Psoas muscle (tissue), 8 donors: Measurements from ENCODE around the gene TM7SF2. TPM values are rescaled to one million over a fixed set of nuclear protein-coding genes. Genes with fewer than 3 reads are reported as not detected.

ENCODE experiments used
- ATAC-seq, 4 donors: fragments of 200-7000 bp; cut with Tn5 transposase; one replicate each; pipeline ENCODE4 v1.9.1; 2020; ENCODE audit warnings: moderate library complexity in 3 of 4, mild to moderate bottlenecking in 2 of 4
- DNase-seq, 2 donors: peaks; one replicate each; pipeline ENCODE4 v3.0.0-alpha.2; 2020
- H3K27ac ChIP-seq: fragments of 200-600 bp; one replicate; pipeline ENCODE4 v1.8.0; 2022
- H3K27me3 ChIP-seq, 3 donors: fragments of 200-600 bp in 1 of 3; one replicate each; pipeline versions ENCODE4 v1.6.1 to v1.8.0; 2013 to 2022; ENCODE audit warnings: low read length in 2 of 3, mild to moderate bottlenecking in 2 of 3, moderate library complexity in 1 of 3; ENCODE audit not compliant: insufficient read depth in 3 of 3
- H3K36me3 ChIP-seq, 2 donors: fragments of 200-600 bp in 1 of 2; one replicate each; pipeline versions ENCODE4 v1.6.1 to v1.8.0; 2013 to 2022; ENCODE audit warnings: low read depth in 1 of 2, mild to moderate bottlenecking in 1 of 2, moderate library complexity in 1 of 2; ENCODE audit not compliant: insufficient read depth in 1 of 2
- H3K4me1 ChIP-seq: fragments of 200-600 bp; one replicate; pipeline ENCODE4 v1.8.0; 2022
- H3K4me3 ChIP-seq: fragments of 200-600 bp; one replicate; pipeline ENCODE4 v1.8.0; 2022; ENCODE audit warnings: mild to moderate bottlenecking
- H3K9me3 ChIP-seq: fragments of 200-600 bp; one replicate; pipeline ENCODE4 v1.8.0; 2022
- WGBS, 3 donors: extraction: QIAGEN DNeasy Blood & Tissue Kit; methylation state at CpG; one replicate each; pipeline versions ENCODE4 v1.1.6 to v1.1.7; 2013; 5-methylcytosine and 5-hydroxymethylcytosine counted together
- intact Hi-C, 2 donors: fragments of 100-400 bp; cut with DNase I; formaldehyde crosslinking; loops; one replicate each; pipeline versions ENCODE4 v1.11.0 to v1.14.2; 2022
- polyA plus RNA-seq, 3 donors: library from polyadenylated mRNA; stranded (reverse); fragments of 200-250 nt; gene quantifications; one replicate each; pipeline ENCODE4 v1.2.3, GENCODE V29; 2013
- total RNA-seq, 4 donors: library from RNA; stranded (reverse); fragmentation: NEBNext Ultra II Directional in 2 of 4; extraction: Animal tissue kit (Norgen Biotek cat#: 25700) in 2 of 4; gene quantifications; one replicate each; pipeline versions ENCODE4 v1.2.1 to v1.2.4, GENCODE V29; 2021 to 2023
- TF ChIP-seq, protein P1 (sequence below): fragments of 200-600 bp; IDR thresholded peaks from one replicate; pipeline ENCODE4 v1.8.0; 2022; ENCODE audit warnings: antibody characterized with exemption
- donor health status: healthy with polysubstance abuse.
- donor health status: DM: no; HTN: no; CAD: no; lungs with moderate emphysema.
- donor health status: Bipolar disorder and iron deficiency.
- donor health status: healthy.
- donor health status: DM: yes; HTN: yes; CAD: no.
- donor health status: DM: no; HTN: no; CAD: no.
- donor health status: DM: no; HTN: no; CAD: no.
- donor health status: DM: yes; HTN: yes; CAD: no.

TM7SF2 gene
- total and polyA plus RNA-seq, 7 donors = 3.2 to 13.5 (median 6.5) TPM

DNA sequence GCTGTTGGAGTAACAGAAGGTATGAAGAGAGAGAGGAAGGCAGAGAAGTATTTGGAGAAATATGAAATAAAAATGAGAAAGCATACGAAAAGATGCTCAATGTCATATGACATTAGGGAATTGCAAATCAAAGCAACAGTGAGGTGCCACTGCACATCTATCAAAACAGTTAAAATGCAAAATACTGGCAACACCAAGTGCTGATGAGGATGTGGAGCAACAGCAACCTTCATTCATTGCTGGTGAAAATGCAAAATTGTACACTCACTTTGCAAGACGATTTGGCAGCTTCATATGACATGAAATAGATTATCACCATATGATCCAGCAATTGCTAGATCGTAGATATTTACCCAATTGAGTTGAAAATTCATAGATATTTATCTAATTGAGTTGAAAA, 49.0 kb downstream of the TM7SF2 start:
- H3K4me1 ChIP-seq = no peaks in the 10 kb centered on the region

DNA sequence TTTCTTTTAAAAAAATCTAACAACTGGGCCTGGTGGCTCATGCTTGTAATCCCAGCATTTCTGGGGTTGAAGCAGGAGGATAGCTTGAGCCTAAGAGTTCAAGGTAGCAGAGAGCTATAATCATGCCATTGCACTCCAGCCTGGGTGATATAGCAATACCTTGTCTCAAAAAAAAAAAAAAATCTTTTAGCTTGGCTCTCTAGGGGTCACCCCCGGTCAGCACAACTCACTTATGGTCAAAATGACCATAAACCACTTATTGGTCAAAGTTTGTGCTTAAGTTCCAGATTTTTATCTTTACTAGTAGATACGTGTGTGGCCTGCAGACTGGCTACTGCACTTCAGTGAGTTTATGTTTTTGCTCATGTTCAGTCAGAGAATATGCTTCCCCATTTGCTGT, 52.0 kb downstream of the TM7SF2 start:
- no peaks in the 10 kb centered on the region for H3K4me1 ChIP-seq
- H3K9me3 ChIP-seq = no peaks in the 10 kb centered on the region
- no peaks in the 10 kb centered on the region for H3K36me3 ChIP-seq
- no peak for ATAC-seq
- 77 to 80% (median 79%) methylated on average over 2 of the region's 2 CpGs for WGBS, 3 donors
- no peak overlapping the region for H3K27ac ChIP-seq
- no peaks in the 10 kb centered on the region for H3K27me3 ChIP-seq
- DNase-seq = no peak
- TF ChIP-seq, protein P1, sequence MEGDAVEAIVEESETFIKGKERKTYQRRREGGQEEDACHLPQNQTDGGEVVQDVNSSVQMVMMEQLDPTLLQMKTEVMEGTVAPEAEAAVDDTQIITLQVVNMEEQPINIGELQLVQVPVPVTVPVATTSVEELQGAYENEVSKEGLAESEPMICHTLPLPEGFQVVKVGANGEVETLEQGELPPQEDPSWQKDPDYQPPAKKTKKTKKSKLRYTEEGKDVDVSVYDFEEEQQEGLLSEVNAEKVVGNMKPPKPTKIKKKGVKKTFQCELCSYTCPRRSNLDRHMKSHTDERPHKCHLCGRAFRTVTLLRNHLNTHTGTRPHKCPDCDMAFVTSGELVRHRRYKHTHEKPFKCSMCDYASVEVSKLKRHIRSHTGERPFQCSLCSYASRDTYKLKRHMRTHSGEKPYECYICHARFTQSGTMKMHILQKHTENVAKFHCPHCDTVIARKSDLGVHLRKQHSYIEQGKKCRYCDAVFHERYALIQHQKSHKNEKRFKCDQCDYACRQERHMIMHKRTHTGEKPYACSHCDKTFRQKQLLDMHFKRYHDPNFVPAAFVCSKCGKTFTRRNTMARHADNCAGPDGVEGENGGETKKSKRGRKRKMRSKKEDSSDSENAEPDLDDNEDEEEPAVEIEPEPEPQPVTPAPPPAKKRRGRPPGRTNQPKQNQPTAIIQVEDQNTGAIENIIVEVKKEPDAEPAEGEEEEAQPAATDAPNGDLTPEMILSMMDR = no peak
- intact Hi-C loops = no loop called here
- no peak overlapping the region for H3K4me3 ChIP-seq

More for the DNA sequence above, 49.0 kb downstream of the TM7SF2 start:
- Histone ChIP-seq H3K4me3 (no peak overlapping the region), H3K36me3 (no peaks in the 10 kb centered on the region), H3K9me3 (no peaks in the 10 kb centered on the region), H3K27ac (no peak overlapping the region), H3K27me3 (no peaks in the 10 kb centered on the region)
- intact Hi-C loops = no loop called here
- ATAC-seq (no peak), DNase-seq (no peak)
- TF ChIP-seq, protein P1 = no peak
- WGBS, 3 donors = 71 to 79% (median 71%) methylated on average over 3 of the region's 3 CpGs

Other genes starting within 250 kb of the TM7SF2 start
- gene EHD1, start 233.3 kb upstream of the TM7SF2 start, total RNA-seq = 10 to 100 TPM; 34.7 to 71.0 (median 61.1) TPM
- 100 to 1,000 TPM in 1 of 3 donors, 10 to 100 TPM in 2; 23.5 to 174 (median 30.9) TPM for gene EHD1, start 233.3 kb upstream of the TM7SF2 start, polyA plus RNA-seq
- 10 to 100 TPM; 19.5 to 21.6 (median 20.6) TPM for gene ATG2A, start 194.7 kb upstream of the TM7SF2 start, total RNA-seq
- 10 to 100 TPM; 11.0 to 17.9 (median 15.4) TPM for gene ATG2A, start 194.7 kb upstream of the TM7SF2 start, polyA plus RNA-seq
- gene PPP2R5B, start 187.2 kb upstream of the TM7SF2 start, total RNA-seq = 10 to 100 TPM; 13.2 to 21.9 (median 18.1) TPM
- 10 to 100 TPM; 14.9 to 36.1 (median 16.8) TPM for gene PPP2R5B, start 187.2 kb upstream of the TM7SF2 start, polyA plus RNA-seq
- not detected for gene GPHA2, start 176.0 kb upstream of the TM7SF2 start, total RNA-seq
- gene GPHA2, start 176.0 kb upstream of the TM7SF2 start, polyA plus RNA-seq = not detected
- gene MAJIN, start 139.8 kb upstream of the TM7SF2 start, total RNA-seq = not detected
- gene MAJIN, start 139.8 kb upstream of the TM7SF2 start, polyA plus RNA-seq = not detected
- 1 to 10 TPM; 1.7 to 2.5 (median 2.4) TPM for gene BATF2, start 114.9 kb upstream of the TM7SF2 start, total RNA-seq
- 1 to 10 TPM; 2.3 to 8.4 (median 3.4) TPM for gene BATF2, start 114.9 kb upstream of the TM7SF2 start, polyA plus RNA-seq
- 100 to 1,000 TPM; 109 to 171 (median 145) TPM for gene ARL2, start 97.7 kb upstream of the TM7SF2 start, total RNA-seq
- gene ARL2, start 97.7 kb upstream of the TM7SF2 start, polyA plus RNA-seq = 100 to 1,000 TPM; 119 to 168 (median 154) TPM
- gene SNX15, start 84.4 kb upstream of the TM7SF2 start, total RNA-seq = 10 to 100 TPM; 15.6 to 21.7 (median 18.7) TPM
- gene SNX15, start 84.4 kb upstream of the TM7SF2 start, polyA plus RNA-seq = 10 to 100 TPM; 26.7 to 66.5 (median 30.3) TPM
- 10 to 100 TPM in 1 of 4 donors, 1 to 10 TPM in 3; 8.4 to 12.3 (median 9.1) TPM for gene SAC3D1, start 70.7 kb upstream of the TM7SF2 start, total RNA-seq
- gene SAC3D1, start 70.7 kb upstream of the TM7SF2 start, polyA plus RNA-seq = 10 to 100 TPM; 10.8 to 19.2 (median 12.9) TPM
- gene NAALADL1, start 53.3 kb upstream of the TM7SF2 start, total RNA-seq = 1 to 10 TPM in 2 of 4 donors, under 1 TPM in 2; 0.98 to 4.8 (median 1.9) TPM
- gene NAALADL1, start 53.3 kb upstream of the TM7SF2 start, polyA plus RNA-seq = 1 to 10 TPM; 1.3 to 3.7 (median 1.6) TPM
- 1 to 10 TPM in 1 of 4 donors, under 1 TPM in 3; 0.50 to 1.1 (median 0.87) TPM for gene CDCA5, start 27.8 kb upstream of the TM7SF2 start, total RNA-seq
- gene CDCA5, start 27.8 kb upstream of the TM7SF2 start, polyA plus RNA-seq = 1 to 10 TPM in 2 of 3 donors, under 1 TPM in 1; 0.28 to 1.6 (median 1.3) TPM
- 10 to 100 TPM; 22.1 to 29.3 (median 26.2) TPM for gene ZFPL1, start 27.6 kb upstream of the TM7SF2 start, total RNA-seq
- gene ZFPL1, start 27.6 kb upstream of the TM7SF2 start, polyA plus RNA-seq = 10 to 100 TPM; 43.0 to 55.9 (median 46.8) TPM
- gene VPS51, start 15.7 kb upstream of the TM7SF2 start, total RNA-seq = 100 to 1,000 TPM in 1 of 4 donors, 10 to 100 TPM in 3; 82.2 to 105 (median 91.3) TPM
- 100 to 1,000 TPM in 1 of 3 donors, 10 to 100 TPM in 2; 60.3 to 110 (median 85.8) TPM for gene VPS51, start 15.7 kb upstream of the TM7SF2 start, polyA plus RNA-seq
- gene ZNHIT2, start 5.8 kb downstream of the TM7SF2 start, total RNA-seq = 10 to 100 TPM in 2 of 4 donors, 1 to 10 TPM in 2; 8.6 to 16.1 (median 10.2) TPM
- gene ZNHIT2, start 5.8 kb downstream of the TM7SF2 start, polyA plus RNA-seq = 10 to 100 TPM; 21.7 to 25.7 (median 24.9) TPM
- gene FAU, start 10.3 kb downstream of the TM7SF2 start, total RNA-seq = 100 to 1,000 TPM; 465 to 641 (median 573) TPM
- gene FAU, start 10.3 kb downstream of the TM7SF2 start, polyA plus RNA-seq = 100 to 1,000 TPM; 639 to 798 (median 733) TPM
- gene MRPL49, start 10.4 kb downstream of the TM7SF2 start, total RNA-seq = 10 to 100 TPM; 31.4 to 36.7 (median 32.4) TPM
- 10 to 100 TPM; 29.0 to 54.1 (median 45.8) TPM for gene MRPL49, start 10.4 kb downstream of the TM7SF2 start, polyA plus RNA-seq
- gene SYVN1, start 22.6 kb downstream of the TM7SF2 start, total RNA-seq = 10 to 100 TPM; 26.5 to 56.1 (median 31.7) TPM
- gene SYVN1, start 22.6 kb downstream of the TM7SF2 start, polyA plus RNA-seq = 10 to 100 TPM; 20.2 to 33.5 (median 20.5) TPM
- gene SPDYC, start 58.4 kb downstream of the TM7SF2 start, total RNA-seq = not detected
- gene SPDYC, start 58.4 kb downstream of the TM7SF2 start, polyA plus RNA-seq = not detected
- gene CAPN1, start 70.1 kb downstream of the TM7SF2 start, total RNA-seq = 100 to 1,000 TPM in 1 of 4 donors, 10 to 100 TPM in 3; 72.4 to 105 (median 81.5) TPM
- gene CAPN1, start 70.1 kb downstream of the TM7SF2 start, polyA plus RNA-seq = 10 to 100 TPM; 65.7 to 97.4 (median 86.5) TPM
- 1 to 10 TPM; 1.7 to 3.4 (median 3.0) TPM for gene POLA2, start 150.1 kb downstream of the TM7SF2 start, total RNA-seq
- 1 to 10 TPM; 2.1 to 5.8 (median 4.3) TPM for gene POLA2, start 150.1 kb downstream of the TM7SF2 start, polyA plus RNA-seq
- 1 to 10 TPM; 4.9 to 7.3 (median 6.8) TPM for gene CDC42EP2, start 203.0 kb downstream of the TM7SF2 start, total RNA-seq
- gene CDC42EP2, start 203.0 kb downstream of the TM7SF2 start, polyA plus RNA-seq = 1 to 10 TPM; 2.7 to 5.9 (median 3.3) TPM
- 10 to 100 TPM; 26.5 to 43.8 (median 40.6) TPM for gene DPF2, start 222.0 kb downstream of the TM7SF2 start, total RNA-seq
- gene DPF2, start 222.0 kb downstream of the TM7SF2 start, polyA plus RNA-seq = 10 to 100 TPM; 24.8 to 39.2 (median 29.7) TPM
- under 1 TPM in 1 of 4 donors, not detected in 3; 0.25 TPM for gene TIGD3, start 242.9 kb downstream of the TM7SF2 start, total RNA-seq
- gene TIGD3, start 242.9 kb downstream of the TM7SF2 start, polyA plus RNA-seq = under 1 TPM; 0.05 to 0.09 (median 0.08) TPM